CD4-positive, alpha-beta T cell treated with Interleukin-1 beta for 1 hour (primary cell): ENCODE measurements around the gene GTPBP3.

Source experiments
- DNase-seq, 2 donors: peaks; one replicate each; pipeline ENCODE4 v3.0.0-alpha.2; 2020 to 2022

The GTPBP3 gene

GRCh38 chr19:17309965-17310461 is 27.3 kb upstream of the GTPBP3 start:
- no peak for DNase-seq

GRCh38 chr19:17311455-17312188 is 25.7 kb upstream of the GTPBP3 start:
- DNase-seq = no peak

- no peak for DNase-seq
These were observed 24.9 kb upstream of the GTPBP3 start for GRCh38 chr19:17312189-17313113.

- no peak for DNase-seq
These were observed 23.3 kb upstream of the GTPBP3 start for GRCh38 chr19:17314007-17314593.

- no peak for DNase-seq
These were observed 18.4 kb upstream of the GTPBP3 start for GRCh38 chr19:17318966-17319365.

DNA sequence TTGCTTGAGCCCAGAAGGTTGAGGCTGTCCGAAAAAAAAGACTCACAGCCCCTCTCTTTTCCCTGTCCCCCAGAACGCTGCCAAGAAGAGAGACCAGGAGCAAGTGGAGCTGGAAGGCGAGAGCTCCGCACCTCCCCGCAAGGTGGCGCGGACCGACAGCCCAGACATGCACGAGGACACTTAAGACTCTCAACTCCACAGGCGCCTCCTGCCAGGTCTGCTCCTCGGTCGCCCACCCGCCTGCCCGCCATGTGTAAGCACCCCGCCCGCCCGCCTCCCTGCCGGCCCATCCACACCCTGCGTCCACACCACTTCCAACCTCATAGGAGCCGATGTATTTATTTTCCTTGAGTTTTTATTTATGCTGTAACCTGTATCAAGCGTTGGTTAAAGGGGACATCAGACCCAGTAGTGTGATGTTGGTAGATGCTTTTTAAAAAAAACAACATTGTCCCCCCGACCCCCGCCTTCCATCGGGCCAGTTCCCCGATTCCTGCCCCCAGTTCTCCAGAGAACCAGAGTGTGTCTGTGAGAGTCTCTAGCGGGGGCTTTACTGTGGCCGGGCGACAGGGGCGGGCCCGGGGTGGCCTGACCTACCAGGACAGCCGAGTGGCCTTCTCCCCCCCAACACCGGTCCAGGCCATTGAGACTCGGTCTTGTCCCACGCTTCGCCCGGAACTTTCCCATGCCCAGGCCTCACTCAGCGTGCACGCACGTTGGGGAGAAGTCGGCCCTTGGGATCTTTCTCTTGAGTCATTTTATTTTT is 17.7 kb upstream of the GTPBP3 start:
- DNase-seq = no peak

GRCh38 chr19:17320435-17320834 is 16.9 kb upstream of the GTPBP3 start:
- DNase-seq = no peak

DNA sequence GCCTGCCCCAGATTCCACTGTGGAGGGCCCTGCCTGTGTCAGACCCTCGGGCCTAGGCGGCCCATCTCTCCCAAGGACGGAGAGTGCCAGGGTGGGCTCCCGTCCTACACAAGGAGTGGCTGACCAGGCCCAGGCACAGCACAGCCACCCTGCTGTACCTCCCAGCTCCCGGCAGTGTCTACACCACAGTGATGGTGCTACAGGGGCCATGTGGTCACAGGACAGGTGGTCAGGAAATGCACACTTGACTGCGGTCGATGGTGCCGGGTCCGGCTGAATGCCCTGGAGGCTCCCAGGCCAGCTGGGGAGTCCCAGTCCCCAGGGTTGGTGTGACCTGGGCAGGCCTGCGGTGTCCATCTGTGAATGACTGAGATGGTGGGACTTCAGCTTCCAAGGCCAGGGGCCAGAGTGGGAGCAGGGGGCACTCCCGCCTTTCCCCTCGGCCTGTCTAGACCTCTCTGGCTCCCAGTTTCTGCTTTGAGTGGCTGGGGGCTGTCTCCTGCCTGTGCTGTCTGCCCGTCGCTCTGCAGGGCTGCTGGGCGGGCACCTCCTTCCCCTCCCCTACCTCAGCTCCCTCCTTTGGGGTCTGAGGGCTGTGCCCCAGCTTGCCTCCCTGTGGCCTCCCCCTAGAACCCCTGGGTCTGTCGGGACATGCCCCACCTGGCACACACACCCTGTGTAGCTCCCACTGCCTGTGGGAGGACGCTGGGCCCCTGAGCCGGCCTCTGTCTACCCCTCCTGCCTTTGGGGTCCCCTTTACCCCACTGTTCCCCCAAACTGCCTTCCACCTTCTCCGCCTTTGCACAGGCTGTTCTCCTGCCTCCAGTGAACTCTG is 15.5 kb upstream of the GTPBP3 start:
- DNase-seq = no peak

GRCh38 chr19:17322854-17323253 is 14.5 kb upstream of the GTPBP3 start:
- DNase-seq = no peak

- no peak for DNase-seq
These were observed 13.9 kb upstream of the GTPBP3 start for GRCh38 chr19:17323300-17323963.

- DNase-seq = peak in 1 of 2 donors; percentile 21
These were observed 13.4 kb upstream of the GTPBP3 start for GRCh38 chr19:17323964-17324332.

DNA sequence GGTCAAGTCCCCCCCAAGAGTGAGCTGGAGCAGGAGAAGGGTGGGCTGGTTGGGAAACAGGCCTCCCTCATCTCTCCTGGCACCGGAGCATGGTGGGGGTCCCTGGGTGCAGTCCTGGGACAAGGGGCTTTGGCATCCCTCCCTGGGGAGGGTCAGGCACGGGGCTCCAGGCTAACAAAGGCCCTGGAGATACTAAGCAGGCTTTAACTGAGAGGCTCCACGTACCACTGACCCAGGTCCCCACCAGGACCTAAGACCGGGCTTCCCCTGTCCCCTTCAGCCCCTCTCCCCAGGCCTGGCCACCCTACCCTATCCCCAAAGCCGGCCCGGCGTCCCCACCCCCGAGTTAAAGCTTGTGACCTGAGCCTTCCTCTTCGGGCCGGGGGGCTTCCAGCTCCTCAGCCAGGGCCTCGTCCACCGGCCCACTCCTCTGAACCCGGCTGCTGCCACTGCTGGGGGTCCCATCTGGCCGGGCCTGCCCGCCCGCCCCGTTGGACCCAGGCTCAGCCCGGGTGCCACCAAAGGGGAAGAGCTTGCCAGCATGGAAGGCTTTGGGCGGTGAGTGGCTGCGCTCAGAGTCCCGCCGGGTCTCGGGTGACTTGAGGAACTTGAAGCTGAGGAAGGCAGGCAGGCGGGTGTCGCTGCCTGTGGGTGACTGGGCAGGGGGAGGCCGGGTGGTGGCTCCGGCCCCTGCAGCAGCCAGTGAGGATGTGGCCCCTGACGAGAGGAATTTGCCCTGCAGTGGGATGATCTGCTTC is 12.8 kb upstream of the GTPBP3 start:
- no peak for DNase-seq

DNA sequence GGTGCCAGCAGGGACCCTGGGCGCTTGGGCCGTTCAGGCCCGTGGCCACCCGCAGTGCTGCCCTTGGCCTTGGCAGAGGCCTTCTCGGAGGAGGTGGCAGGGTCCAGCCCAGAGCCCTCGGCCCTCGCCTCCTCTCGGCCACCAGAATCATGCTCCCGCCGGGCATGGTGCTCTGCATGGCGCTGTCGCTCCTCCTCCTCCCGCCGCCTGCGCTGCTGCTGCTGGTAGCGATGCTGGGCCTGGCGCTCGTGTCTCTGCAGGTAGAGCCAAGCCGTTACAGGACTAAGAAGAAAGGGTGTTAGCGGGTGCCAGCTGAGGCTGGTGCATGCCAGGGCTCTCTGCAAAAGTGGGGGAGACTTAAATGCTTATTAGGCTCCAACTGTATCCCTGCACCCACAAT is 12.2 kb upstream of the GTPBP3 start:
- DNase-seq = no peak

DNA sequence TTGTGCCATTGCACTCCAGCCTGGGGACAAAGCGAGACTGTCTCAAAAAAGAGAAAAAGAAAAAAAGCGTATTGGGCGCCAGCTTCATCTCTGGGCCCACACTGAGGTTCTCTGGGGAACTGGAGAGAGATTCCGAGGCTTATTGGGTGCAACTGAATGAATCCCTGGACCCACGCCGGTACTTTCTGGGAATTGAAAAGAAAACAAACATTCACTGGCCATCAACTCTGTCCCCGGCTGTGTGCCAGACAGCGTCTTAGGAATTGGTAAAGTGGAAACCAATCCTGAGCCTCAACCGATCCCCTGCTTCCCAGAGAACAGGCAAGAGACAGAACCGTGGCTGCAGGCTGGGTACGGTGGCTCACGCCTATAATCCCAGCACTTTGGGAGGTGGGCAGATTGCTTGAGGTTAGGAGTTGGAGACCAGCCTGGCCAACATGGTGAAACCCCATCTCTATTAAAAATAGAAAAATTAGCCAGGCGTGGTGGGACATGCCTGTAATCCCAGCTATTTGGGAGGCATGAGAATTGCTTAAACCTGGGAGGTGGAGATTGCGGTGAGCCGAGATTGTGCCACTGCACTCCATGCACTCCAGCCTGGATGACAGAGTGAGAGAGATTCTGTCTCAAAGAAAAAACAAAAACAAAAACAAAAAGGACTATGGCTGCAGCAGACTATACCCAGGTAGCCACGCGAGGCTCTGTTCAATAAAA is 11.3 kb upstream of the GTPBP3 start:
- DNase-seq = no peak

DNA sequence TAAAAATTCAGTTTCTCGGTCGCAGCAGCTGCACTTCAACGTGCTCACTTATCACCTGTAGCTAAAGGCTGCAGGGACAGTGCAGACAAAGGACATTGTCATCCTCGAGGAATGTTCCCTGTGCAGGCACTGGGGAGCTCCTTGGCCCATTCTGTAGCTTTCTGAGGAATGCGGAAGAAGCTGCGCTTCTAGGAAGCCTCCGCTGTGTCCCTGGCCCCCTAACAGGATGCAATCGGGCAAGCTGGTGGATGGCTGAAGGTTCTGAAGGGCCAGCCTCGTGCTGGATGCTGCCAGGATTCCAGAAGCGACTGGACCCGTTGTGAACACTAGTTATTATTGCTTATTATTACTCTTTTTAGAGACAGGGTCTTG is 10.8 kb upstream of the GTPBP3 start:
- DNase-seq = no peak

- no peak for DNase-seq
These were observed 10.2 kb upstream of the GTPBP3 start for GRCh38 chr19:17327068-17327653.

DNA sequence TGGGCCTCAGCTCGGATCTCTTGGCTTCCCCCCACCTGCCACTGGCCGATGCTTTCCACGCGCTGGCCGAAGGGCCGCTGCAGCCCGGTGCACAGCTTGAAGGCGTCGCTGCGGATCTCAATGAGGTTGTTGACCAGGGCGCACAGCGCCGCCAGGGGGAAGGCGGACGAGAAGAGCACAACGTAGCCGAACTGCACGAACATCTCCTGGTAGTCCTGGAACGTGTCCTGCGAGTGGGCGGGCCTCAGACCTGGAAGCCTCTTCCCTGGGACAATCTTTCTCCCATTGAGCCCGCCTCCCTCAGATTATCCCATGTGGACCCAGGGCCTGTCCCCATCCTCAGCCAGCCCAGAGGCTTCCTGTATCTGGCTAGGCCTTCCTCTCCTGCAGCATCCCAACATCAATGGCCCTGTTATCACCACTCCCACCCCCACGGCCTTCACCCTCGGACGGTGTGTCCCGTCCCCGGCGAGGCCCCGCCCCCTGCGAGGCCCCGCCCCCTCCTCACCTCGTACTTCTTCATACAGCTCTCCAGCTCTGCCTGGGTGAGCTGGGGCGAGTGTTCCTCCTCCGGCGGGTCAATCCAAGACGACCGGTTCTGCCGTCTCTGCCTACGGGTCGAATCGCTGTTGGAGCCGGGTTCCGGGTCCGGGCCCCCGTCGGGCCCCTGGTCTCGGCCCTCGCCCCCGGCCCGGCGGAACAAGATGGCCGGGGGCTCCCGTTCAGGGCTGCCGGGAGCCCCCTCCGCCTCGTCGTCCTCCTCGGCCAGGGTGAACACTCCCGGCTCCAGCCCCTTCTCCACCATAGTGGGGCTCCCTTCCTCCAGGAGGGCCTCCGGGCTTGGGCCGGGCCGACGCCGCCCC is 9.5 kb upstream of the GTPBP3 start:
- peak; percentile 65 for DNase-seq
